ENCODE data around the gene HHATL.

HHATL gene

GRCh38 chr3:42697289-42698051 lies 5.1 kb downstream of the HHATL start:
- no peak for DNase-seq

- DNase-seq, result no peak
Observed at GRCh38 chr3:42696356-42697288, 6.0 kb downstream of the HHATL start.

- DNase-seq, result no peak
Observed at GRCh38 chr3:42694366-42694765, 8.2 kb downstream of the HHATL start.

GRCh38 chr3:42693530-42693930 lies 9.1 kb downstream of the HHATL start:
- DNase-seq, result no peak

- DNase-seq, result no peak
Observed at GRCh38 chr3:42692667-42693529, 9.7 kb downstream of the HHATL start.

GRCh38 chr3:42691816-42692666 lies 10.6 kb downstream of the HHATL start:
- DNase-seq, result no peak

- DNase-seq, result no peak
Observed at GRCh38 chr3:42690766-42691680, 11.6 kb downstream of the HHATL start.

- no peak for DNase-seq
Observed at GRCh38 chr3:42690191-42690590, 12.4 kb downstream of the HHATL start.

- no peak for DNase-seq
Observed at GRCh38 chr3:42689421-42690014, 13.1 kb downstream of the HHATL start.

GRCh38 chr3:42688487-42689420 lies 13.8 kb downstream of the HHATL start:
- DNase-seq, result no peak

GRCh38 chr3:42688016-42688415 lies 14.6 kb downstream of the HHATL start:
- DNase-seq, result no peak

GRCh38 chr3:42686832-42687650 lies 15.6 kb downstream of the HHATL start:
- DNase-seq, result no peak

GRCh38 chr3:42685891-42686820 lies 16.4 kb downstream of the HHATL start:
- DNase-seq, result no peak

- no peak for DNase-seq
Observed at GRCh38 chr3:42685363-42685881, 17.2 kb downstream of the HHATL start, which contains the start of gene KLHL40. Gene KLHL40 (plus strand): TSS chr3:42685537. CDS start chr3:42685619, 82 bp downstream.

GRCh38 chr3:42684632-42685362 lies 17.8 kb downstream of the HHATL start:
- DNase-seq, result no peak
